Heart right ventricle (tissue), 16 donors: ENCODE data around the gene DCDC2C. TPM values are rescaled to one million over a fixed set of nuclear protein-coding genes. Genes with fewer than 3 reads are reported as not detected.

ENCODE experiments used
- ATAC-seq, 8 donors: fragments of 200-7000 bp; cut with Tn5 transposase; one replicate each; pipeline ENCODE4 v1.9.1; 2020; ENCODE audit warnings: mild to moderate bottlenecking in 8 of 8, moderate library complexity in 8 of 8, moderate number of reproducible peaks in 1 of 8
- DNase-seq, 2 donors: peaks; one replicate each; pipeline ENCODE4 v3.0.0-alpha.2; 2020
- H3K27ac ChIP-seq, 10 donors: fragments of 200-600 bp; sonication (generic) in 2 of 10; one replicate each; pipeline versions ENCODE4 v1.5.0 to v1.8.0; 2020 to 2022; ENCODE audit warnings: mild to moderate bottlenecking in 3 of 10
- H3K27me3 ChIP-seq, 7 donors: fragments of 200-600 bp; one replicate each; pipeline ENCODE4 v1.8.0; 2021 to 2022; ENCODE audit warnings: mild to moderate bottlenecking in 2 of 7
- H3K36me3 ChIP-seq, 9 donors: fragments of 200-600 bp; sonication (generic) in 1 of 9; one replicate each; pipeline versions ENCODE4 v1.5.0 to v1.8.0; 2020 to 2022; ENCODE audit warnings: mild to moderate bottlenecking in 2 of 9
- H3K4me1 ChIP-seq, 9 donors: fragments of 200-600 bp; sonication (generic) in 1 of 9; one replicate each; pipeline versions ENCODE4 v1.5.0 to v1.8.0; 2020 to 2022; ENCODE audit warnings: mild to moderate bottlenecking in 4 of 9
- H3K4me3 ChIP-seq, 10 donors: fragments of 200-600 bp; sonication (generic) in 2 of 10; one replicate each; pipeline versions ENCODE4 v1.5.0 to v1.8.0; 2020 to 2022; ENCODE audit warnings: mild to moderate bottlenecking in 7 of 10, moderate library complexity in 2 of 10
- H3K9me3 ChIP-seq, 11 donors: fragments of 200-600 bp in 10 of 11; sonication (generic) in 2 of 11; one replicate each; pipeline versions ENCODE4 v1.5.0 to v1.8.0; 2013 to 2022; ENCODE audit warnings: mild to moderate bottlenecking in 2 of 11, control low read depth in 1 of 11, moderate library complexity in 1 of 11
- CTCF ChIP-seq, 9 donors: fragments of 200-600 bp; sonication (generic) in 2 of 9; IDR thresholded peaks; one replicate each; pipeline versions ENCODE4 v1.5.0 to v1.8.0; 2021 to 2022; ENCODE audit warnings: antibody characterized with exemption in 9 of 9, mild to moderate bottlenecking in 5 of 9, moderate library complexity in 1 of 9
- WGBS, 2 donors: extraction: QIAGEN DNeasy Blood & Tissue Kit; methylation state at CpG; one replicate each; pipeline ENCODE4 v1.1.7; 2013; ENCODE audit warnings: inconsistent platforms in 1 of 2; 5-methylcytosine and 5-hydroxymethylcytosine counted together
- intact Hi-C, 10 donors: fragments of 100-400 bp; cut with DNase I; formaldehyde crosslinking; loops; one replicate each; pipeline versions ENCODE4 v1.11.1 to v1.14.2; 2022
- polyA plus RNA-seq, 2 donors: library from polyadenylated mRNA; stranded (reverse); fragments of 200-250 nt; gene quantifications; one replicate each; pipeline ENCODE4 v1.2.3, GENCODE V29; 2013
- total RNA-seq, 10 donors: library from RNA; stranded (reverse); fragmentation: NEBNext Ultra II Directional in 3 of 10; extraction: Animal tissue kit (Norgen Biotek cat#: 25700) in 3 of 10; gene quantifications; one replicate each; pipeline versions ENCODE4 v1.2.1 to v1.2.4, GENCODE V29; 2021 to 2023
- donor health status: Arrhythmogenic right ventricular cardiomyopathy.
- donor health status: ischemic (EF 13 %, LVEDD 7.1; RV severe dilation, severe dysfunction).
- donor health status: healthy with polysubstance abuse.
- donor health status: DM: no; HTN: yes; CAD: no.
- donor health status: DM: no; HTN: no; CAD: no.
- donor health status: ischemic (EF 25% LVEDD 6.9; RV normal size, moderate dysfunction).
- donor health status: ischemic (EF 25% LVEDD 5.7; RV mildly dilated, moderate dysfunction).
- donor health status: healthy.
- donor health status: DM: yes; HTN: yes; CAD: no.
- donor health status: Ischemic cardiomyopathy.
- donor health status: ischemic (EF 35%, LVEDD 5.7; RV mildly dilated, moderate dysfunction).
- donor health status: nonischemic (EF 11% LVEDD 7.7; RV severe dilation, severe dysfunction).
- donor health status: DM: yes; HTN: yes; CAD: no.
- donor health status: PGD.
- donor health status: ischemic (EF 29% LVEDD 5.4; RV normal size, mild dysfunction).
- donor health status: nonischemic (EF 23%, LVEDD 6.1; RV moderate dilation, normal function).

The DCDC2C gene
- total and polyA plus RNA-seq, 12 donors, result 0.66 TPM; not detected in 11

- Histone ChIP-seq H3K4me1 (peaks cover 0 to 10% (median 0%) of the 10 kb centered on the region in 9 donors), H3K36me3 (no peaks in the 10 kb centered on the region), H3K4me3 (no peak overlapping the region), H3K27ac (no peak overlapping the region), H3K27me3 (no peaks in the 10 kb centered on the region), H3K9me3 (no peaks in the 10 kb centered on the region)
- no peak for TF ChIP-seq CTCF (IDR thresholded peaks at IDR 0.05)
- 72 to 77% methylated on average over 14 of the region's 14 CpGs for WGBS, 2 donors
- DNase-seq (no peak), ATAC-seq (peak in 3 of 8 donors; percentile 22 to 62 (median 37))
- intact Hi-C loops, result no loop called here
Observed at GRCh38 chr2:3868012-3868805, 164.8 kb downstream of the DCDC2C start.

GRCh38 chr2:3870222-3870621 is 166.8 kb downstream of the DCDC2C start:
- DNase-seq (no peak), ATAC-seq (no peak)
- Histone ChIP-seq H3K4me1 (peaks cover 0 to 6% (median 0%) of the 10 kb centered on the region in 9 donors), H3K4me3 (no peak overlapping the region), H3K27ac (no peak overlapping the region), H3K36me3 (no peaks in the 10 kb centered on the region), H3K9me3 (no peaks in the 10 kb centered on the region), H3K27me3 (no peaks in the 10 kb centered on the region)
- TF ChIP-seq CTCF (IDR thresholded peaks at IDR 0.05), result no peak
- WGBS, 2 donors, result 69 to 75% methylated on average over 7 of the region's 7 CpGs
- intact Hi-C loops, result no loop called here

GRCh38 chr2:3871002-3871401 is 167.6 kb downstream of the DCDC2C start:
- 57 to 69% methylated on average over 4 of the region's 4 CpGs for WGBS, 2 donors
- intact Hi-C loops, result no loop called here
- ATAC-seq, result no peak
- no peaks in the 10 kb centered on the region for H3K36me3 ChIP-seq
- H3K4me1 ChIP-seq, result no peaks in the 10 kb centered on the region
- DNase-seq, result no peak
- no peak for TF ChIP-seq CTCF (IDR thresholded peaks at IDR 0.05)
- H3K27ac ChIP-seq, result no peak overlapping the region
- no peak overlapping the region for H3K4me3 ChIP-seq
- no peaks in the 10 kb centered on the region for H3K27me3 ChIP-seq
- no peaks in the 10 kb centered on the region for H3K9me3 ChIP-seq

- ATAC-seq (no peak), DNase-seq (no peak)
- no peaks in the 10 kb centered on the region for H3K9me3 ChIP-seq
- no peak overlapping the region for H3K4me3 ChIP-seq
- no peaks in the 10 kb centered on the region for H3K4me1 ChIP-seq
- 91% methylated on average over 3 of the region's 3 CpGs for WGBS, 2 donors
- peaks cover 0 to 3% (median 0%) of the 10 kb centered on the region in 7 donors for H3K27me3 ChIP-seq
- H3K36me3 ChIP-seq, result no peaks in the 10 kb centered on the region
- no peak for TF ChIP-seq CTCF (IDR thresholded peaks at IDR 0.05)
- intact Hi-C loops, result no loop called here
- no peak overlapping the region for H3K27ac ChIP-seq
Observed at GRCh38 chr2:3872451-3872850, 169.1 kb downstream of the DCDC2C start.
